Activated naive CD4-positive, alpha-beta T cell (primary cell): Measurements from ENCODE around the gene FYCO1.

Experiments
- DNase-seq, 4 experiments: peaks; one replicate each; lab custom pipeline; 2025; lab: John Stamatoyannopoulos, UW

Gene FYCO1

GRCh38 chr3:45984331-45985312 is 11.0 kb downstream of the FYCO1 start:
- DNase-seq, result no peak

DNA sequence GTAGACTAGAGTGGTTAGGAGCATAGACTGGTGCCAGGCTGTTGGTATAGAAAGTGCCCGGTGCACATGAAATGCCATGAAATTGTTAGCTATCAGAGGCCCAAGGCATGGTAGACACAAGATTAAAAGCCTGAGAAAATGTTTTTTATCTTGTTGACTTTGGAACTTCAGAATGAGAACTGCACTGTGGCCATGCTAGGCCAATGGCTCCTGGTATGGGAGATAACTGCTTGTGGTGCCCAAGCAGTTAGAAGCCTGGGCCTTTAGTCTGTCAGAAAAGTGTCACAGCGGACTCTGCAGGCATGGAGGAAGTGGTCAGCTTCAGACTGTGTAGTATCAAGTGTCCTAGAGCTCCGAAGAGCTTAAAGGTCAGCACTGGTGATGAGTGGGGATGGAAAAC is 11.9 kb downstream of the FYCO1 start:
- no peak for DNase-seq

GRCh38 chr3:45981346-45982074 is 14.1 kb downstream of the FYCO1 start:
- DNase-seq, result no peak

- no peak for DNase-seq
Observed at GRCh38 chr3:45980819-45981218, 14.8 kb downstream of the FYCO1 start.

DNA sequence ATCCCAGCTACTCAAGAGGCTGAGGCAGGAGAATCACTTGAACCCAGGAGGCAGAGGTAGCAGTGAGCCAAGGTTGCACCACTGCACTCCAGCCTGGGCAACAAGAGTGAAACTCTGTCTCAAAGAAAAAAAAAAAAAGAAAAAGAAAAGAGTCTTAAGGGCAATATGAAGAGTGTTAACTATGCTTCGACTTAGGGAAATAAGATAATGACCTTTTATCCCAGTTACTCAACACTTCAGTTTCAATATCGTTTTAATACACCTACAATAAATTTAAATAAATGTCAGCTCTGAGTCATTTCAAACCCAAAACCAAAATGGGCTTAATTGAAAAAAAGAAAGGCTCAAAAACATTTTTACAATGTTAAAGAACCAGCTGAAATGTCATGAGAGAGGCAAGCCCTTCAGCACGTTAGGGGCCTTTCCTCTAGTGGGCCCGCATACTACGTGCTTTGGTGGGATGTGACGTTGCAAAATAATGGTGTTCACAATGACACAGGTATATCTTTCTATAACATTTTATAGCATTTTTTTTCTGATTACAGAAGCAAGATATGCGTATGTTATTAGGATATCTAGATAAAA is 15.3 kb downstream of the FYCO1 start:
- no peak for DNase-seq

GRCh38 chr3:45979378-45979777 is 16.2 kb downstream of the FYCO1 start:
- DNase-seq, result no peak

GRCh38 chr3:45978006-45978761 is 17.4 kb downstream of the FYCO1 start:
- DNase-seq, result peak in 2 of 4 experiments; percentile 4 to 12

DNA sequence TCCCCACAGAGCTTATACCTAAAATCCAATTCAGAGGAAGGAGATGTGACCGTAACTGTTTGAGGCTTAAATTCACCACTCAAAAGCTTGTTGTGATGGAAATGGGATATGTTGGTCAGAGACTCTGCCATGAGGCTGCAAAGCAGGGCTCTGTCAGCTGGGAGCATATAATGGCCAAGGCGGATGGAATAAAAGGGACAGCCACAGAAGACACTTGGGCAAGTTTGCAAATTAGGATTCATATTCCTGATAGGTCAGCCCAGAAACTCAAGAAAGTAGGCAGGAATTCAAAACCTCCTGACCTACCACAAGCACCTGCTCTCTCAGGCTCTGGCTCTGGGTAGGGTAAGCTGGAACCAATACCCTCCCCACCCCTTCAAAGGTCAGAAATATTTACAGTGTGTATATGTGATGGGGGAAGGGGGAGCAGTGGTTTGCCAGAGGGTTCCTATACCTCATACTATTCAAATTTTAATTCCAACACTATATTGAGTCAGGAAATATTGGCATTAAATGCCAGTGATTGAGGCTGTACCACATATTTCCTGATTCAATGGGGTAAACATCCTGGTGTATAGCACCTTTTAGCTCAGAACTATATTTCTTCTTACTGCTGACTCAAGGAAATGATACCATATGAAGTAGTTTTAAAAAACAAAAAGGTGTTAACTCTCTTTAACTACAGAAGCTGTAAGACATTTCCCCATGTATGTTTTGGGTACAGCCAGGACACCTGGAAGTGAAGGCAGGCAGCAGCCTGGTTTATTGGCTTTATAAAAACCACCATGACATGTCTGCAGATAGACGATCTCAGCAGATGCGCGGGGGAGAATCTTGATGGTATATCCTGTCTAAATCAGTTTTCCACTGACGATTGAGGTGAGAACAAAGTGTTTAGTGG is 19.2 kb downstream of the FYCO1 start:
- no peak for DNase-seq

DNA sequence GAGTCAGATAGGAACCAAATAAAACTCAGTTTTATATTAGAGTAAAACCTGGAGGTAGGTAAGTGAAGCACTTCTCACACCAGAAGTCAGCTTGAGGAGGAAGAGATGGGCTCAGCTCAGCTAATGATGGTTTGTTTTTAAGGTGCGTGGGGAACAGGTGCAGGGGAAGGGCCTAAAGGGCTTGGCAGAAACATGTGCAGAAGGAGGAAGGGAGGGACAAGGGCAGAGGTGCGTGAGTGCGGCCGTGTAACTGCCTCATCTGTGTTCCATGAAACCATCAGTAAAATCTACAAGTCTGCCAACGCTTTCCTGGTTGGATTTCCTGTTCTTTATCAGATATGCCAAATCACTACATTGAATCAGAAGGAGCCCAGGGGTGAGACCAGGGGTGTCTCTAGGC is 19.9 kb downstream of the FYCO1 start:
- DNase-seq, result no peak

- no peak for DNase-seq
Observed at GRCh38 chr3:45974686-45975085, 20.9 kb downstream of the FYCO1 start.

- no peak for DNase-seq
Observed at GRCh38 chr3:45972534-45973402, 22.9 kb downstream of the FYCO1 start.

- DNase-seq, result no peak
Observed at GRCh38 chr3:45969953-45970352, 25.7 kb downstream of the FYCO1 start.

DNA sequence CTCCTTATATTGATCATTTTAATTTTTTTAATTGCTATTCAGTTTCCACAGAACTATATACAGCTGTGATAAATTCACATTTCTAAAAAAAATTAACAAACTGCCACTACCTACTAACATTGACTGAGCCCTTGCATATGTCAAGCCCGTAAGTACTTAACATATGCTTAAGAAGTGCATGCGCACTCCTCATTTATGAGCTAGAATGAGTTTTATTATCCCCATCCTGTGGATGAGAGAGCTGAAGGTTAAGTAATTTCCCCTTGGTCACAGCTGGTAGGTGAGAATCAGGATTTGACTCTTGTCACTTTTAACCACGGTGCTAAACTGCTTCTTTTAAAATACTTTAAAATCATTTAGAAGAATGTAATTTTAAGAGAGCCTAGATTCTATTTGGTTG is 26.5 kb downstream of the FYCO1 start:
- DNase-seq, result no peak

DNA sequence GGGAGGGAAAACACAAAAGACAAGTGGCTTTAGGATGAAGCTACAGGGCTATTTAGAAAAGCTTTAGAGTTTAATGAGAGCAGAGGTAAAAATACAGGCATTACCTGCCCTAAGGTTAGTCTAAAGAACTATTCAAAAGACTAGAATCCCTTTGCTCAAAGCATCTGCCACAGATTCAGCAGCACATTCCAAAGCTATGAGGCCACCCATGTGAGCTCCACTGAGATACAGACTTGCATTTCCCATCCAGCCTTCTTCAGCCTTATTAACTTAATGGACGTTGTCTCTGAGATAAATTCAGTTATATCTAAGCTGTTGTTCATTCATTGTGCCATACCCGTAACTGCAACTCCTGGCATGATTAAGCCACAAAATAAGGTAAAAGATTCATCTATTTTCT is 26.9 kb downstream of the FYCO1 start:
- no peak for DNase-seq

DNA sequence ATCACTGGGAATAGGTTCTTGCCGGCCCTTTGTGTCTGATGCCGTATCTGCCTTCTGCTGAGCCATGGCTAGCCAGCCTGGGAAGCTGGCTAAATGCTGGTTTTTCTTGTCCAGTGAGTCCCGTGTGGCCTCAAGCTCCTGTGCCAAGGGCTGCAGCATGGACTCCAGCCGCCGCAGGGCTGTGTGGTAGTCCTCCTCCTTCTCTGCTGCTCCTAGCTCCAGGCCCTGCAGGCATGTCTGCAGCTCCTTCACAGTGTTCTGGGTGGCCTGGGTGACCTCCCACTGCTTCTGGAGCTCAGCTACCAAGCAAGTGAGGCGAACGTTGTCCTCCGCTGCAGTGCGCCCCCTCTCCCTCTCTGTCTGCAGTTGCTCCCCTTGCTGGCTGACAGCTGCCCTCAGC is 27.5 kb downstream of the FYCO1 start:
- DNase-seq, result no peak

GRCh38 chr3:45967724-45968123 is 27.9 kb downstream of the FYCO1 start:
- no peak for DNase-seq

GRCh38 chr3:45966950-45967640 is 28.5 kb downstream of the FYCO1 start:
- no peak for DNase-seq

DNA sequence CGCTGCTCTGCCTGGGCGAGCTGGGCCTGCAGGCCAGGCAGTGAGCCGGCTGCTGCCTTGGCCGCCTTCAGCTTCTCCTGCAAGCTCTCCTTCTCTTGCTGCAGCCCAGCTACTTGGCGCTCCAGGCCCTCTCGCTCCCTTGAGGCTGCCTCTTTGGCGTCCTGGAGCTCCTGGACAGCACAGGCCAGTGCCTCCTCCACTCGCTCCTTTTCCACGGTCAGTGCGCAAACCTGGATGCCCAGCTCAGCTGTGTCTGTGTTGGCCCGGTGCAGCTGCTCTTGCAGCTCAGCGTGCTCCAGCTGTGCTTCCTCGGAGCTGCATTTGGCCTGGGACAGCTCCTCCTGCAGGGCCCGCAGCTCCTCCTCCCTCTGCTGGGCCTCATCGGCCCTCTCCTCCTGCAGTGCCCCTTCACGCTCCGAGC is 29.2 kb downstream of the FYCO1 start:
- no peak for DNase-seq

DNA sequence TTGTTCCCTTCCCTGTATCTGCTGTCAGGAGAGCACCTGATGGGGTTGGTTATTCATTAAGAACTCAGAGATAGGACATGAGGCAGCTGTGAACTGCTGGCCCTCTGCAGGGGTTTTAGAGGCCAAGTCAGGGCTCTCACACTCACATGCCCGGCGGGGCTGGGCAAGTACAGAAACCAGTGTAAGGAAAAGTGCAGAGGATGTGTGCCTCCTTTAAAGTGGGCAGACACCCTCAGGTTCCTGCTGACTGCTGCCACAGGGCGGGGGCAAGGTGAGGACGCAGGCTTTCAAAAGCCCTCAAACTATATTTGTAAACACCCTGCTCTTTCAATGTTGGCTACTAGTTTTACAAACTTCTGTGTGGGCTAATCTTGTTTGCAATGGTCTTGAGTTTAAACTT is 30.0 kb downstream of the FYCO1 start:
- no peak for DNase-seq
